Gastroesophageal sphincter (tissue), 4 donors: ENCODE measurements around the gene PCDH15. TPM values are rescaled to one million over a fixed set of nuclear protein-coding genes. Genes with fewer than 3 reads are reported as not detected.

Experiments used
- ATAC-seq: fragments of 150-250 bp; one replicate; pipeline ENCODE4 v1.9.1; 2016; ENCODE audit warnings: mild to moderate bottlenecking, moderate library complexity
- H3K27ac ChIP-seq, 4 donors: fragments of 200-600 bp; sonication (generic) in 3 of 4; 1 replicate in 3 of 4; 2 replicates in 1 of 4; pipeline ENCODE4 v1.5.1; 2016 to 2019
- H3K27me3 ChIP-seq: fragments of 200-600 bp; sonication (generic); one replicate; pipeline ENCODE4 v1.5.1; 2019
- H3K36me3 ChIP-seq, 2 donors: fragments of 200-600 bp; sonication (generic); one replicate each; pipeline ENCODE4 v1.5.1; 2019; ENCODE audit warnings: control low read depth in 1 of 2
- H3K4me1 ChIP-seq, 3 donors: fragments of 200-600 bp; sonication (generic); 1 replicate in 2 of 3; 2 replicates in 1 of 3; pipeline ENCODE4 v1.5.1; 2016 to 2019; ENCODE audit warnings: control low read depth in 2 of 3
- H3K4me3 ChIP-seq, 2 donors: fragments of 200-600 bp; sonication (generic); one replicate each; pipeline ENCODE4 v1.5.1; 2019; ENCODE audit warnings: mild to moderate bottlenecking in 1 of 2, moderate library complexity in 1 of 2
- H3K9me3 ChIP-seq, 3 donors: fragments of 200-600 bp; sonication (generic); one replicate each; pipeline ENCODE4 v1.5.1; 2017 to 2019; ENCODE audit warnings: control low read depth in 2 of 3
- CTCF ChIP-seq, 4 experiments: fragments of 200-600 bp in 2 of 4; fragments of 450-650 bp in 2 of 4; sonication (generic) in 1 of 4; IDR thresholded peaks; one replicate each; pipeline ENCODE4 v1.5.1; 2017 to 2019; ENCODE audit warnings: antibody characterized with exemption in 4 of 4, mild to moderate bottlenecking in 2 of 4, moderate library complexity in 2 of 4
- EP300 ChIP-seq: sonication (generic); formaldehyde crosslinking; IDR thresholded peaks from one replicate; pipeline ENCODE4 v1.6.1; 2017; ENCODE audit warnings: antibody characterized with exemption, mild to moderate bottlenecking
- POLR2A ChIP-seq, 2 donors: fragments of 450-650 bp; IDR thresholded peaks; one replicate each; pipeline ENCODE4 v1.6.1; 2017; ENCODE audit warnings: antibody characterized with exemption in 2 of 2, mild to moderate bottlenecking in 2 of 2, moderate library complexity in 1 of 2
- POLR2AphosphoS5 ChIP-seq: sonication (generic); formaldehyde crosslinking; IDR thresholded peaks from one replicate; pipeline ENCODE4 v1.6.1; 2017; ENCODE audit warnings: antibody characterized with exemption
- WGBS, 2 donors: methylation state at CpG; one replicate each; pipeline ENCODE4 v1.1.5; 2018; ENCODE audit warnings: low coverage in 1 of 2; 5-methylcytosine and 5-hydroxymethylcytosine counted together
- total RNA-seq, 4 donors: library from RNA; depleted of rRNA; stranded (reverse); fragments of >200 nt; gene quantifications; one replicate each; pipeline ENCODE4 v1.1.0, GENCODE V29; 2016

Gene PCDH15
- total RNA-seq, 4 donors from 2014 or later, result 0.10 to 0.50 (median 0.27) TPM; not detected in 1

GRCh38 chr10:54477738-54478137 lies 323.3 kb downstream of the PCDH15 start:
- H3K9me3 ChIP-seq, result no peaks in the 10 kb centered on the region
- TF ChIP-seq POLR2A (IDR thresholded peaks at IDR 0.05) (no peak), EP300 (no peak), CTCF (IDR thresholded peaks at IDR 0.05) (no peak), POLR2AphosphoS5 (no peak)
- no peak for ATAC-seq
- no peak overlapping the region for H3K27ac ChIP-seq
- no peaks in the 10 kb centered on the region for H3K4me1 ChIP-seq
- no peaks in the 10 kb centered on the region for H3K27me3 ChIP-seq
- H3K4me3 ChIP-seq, result no peak overlapping the region
- 84 to 93% methylated on average over 2 of the region's 4 CpGs for WGBS, 2 donors
- no peaks in the 10 kb centered on the region for H3K36me3 ChIP-seq

- no peaks in the 10 kb centered on the region for H3K4me1 ChIP-seq
- H3K36me3 ChIP-seq, result no peaks in the 10 kb centered on the region
- TF ChIP-seq POLR2AphosphoS5 (no peak), EP300 (no peak), CTCF (IDR thresholded peaks at IDR 0.05) (no peak), POLR2A (IDR thresholded peaks at IDR 0.05) (no peak)
- H3K9me3 ChIP-seq, result no peaks in the 10 kb centered on the region
- no peak overlapping the region for H3K4me3 ChIP-seq
- H3K27ac ChIP-seq, result no peak overlapping the region
- H3K27me3 ChIP-seq, result no peaks in the 10 kb centered on the region
- ATAC-seq, result no peak
- WGBS, 2 donors, result no CpG with 5 or more reads among the region's 1 CpG
Measured at GRCh38 chr10:54470324-54470631, 330.8 kb downstream of the PCDH15 start.

- no peak for ATAC-seq
- Histone ChIP-seq H3K27ac (no peak overlapping the region), H3K36me3 (no peaks in the 10 kb centered on the region), H3K4me1 (no peaks in the 10 kb centered on the region), H3K4me3 (no peak overlapping the region), H3K9me3 (no peaks in the 10 kb centered on the region), H3K27me3 (no peaks in the 10 kb centered on the region)
- WGBS, 2 donors, result 44 to 80% methylated on average over 2 of the region's 8 CpGs
- TF ChIP-seq EP300 (no peak), POLR2AphosphoS5 (no peak), POLR2A (IDR thresholded peaks at IDR 0.05) (no peak), CTCF (IDR thresholded peaks at IDR 0.05) (no peak)
Measured at GRCh38 chr10:54469587-54470323, 331.3 kb downstream of the PCDH15 start.

- ATAC-seq, result no peak
- Histone ChIP-seq H3K27ac (no peak overlapping the region), H3K4me1 (no peaks in the 10 kb centered on the region), H3K27me3 (no peaks in the 10 kb centered on the region), H3K36me3 (no peaks in the 10 kb centered on the region), H3K9me3 (no peaks in the 10 kb centered on the region), H3K4me3 (no peak overlapping the region)
- 71 to 73% methylated on average over 1 of the region's 1 CpG for WGBS, 2 donors
- TF ChIP-seq POLR2AphosphoS5, result no peak
- TF ChIP-seq POLR2A (IDR thresholded peaks at IDR 0.05), result no peak
- TF ChIP-seq CTCF (IDR thresholded peaks at IDR 0.05), result no peak
- no peak for TF ChIP-seq EP300
Measured at GRCh38 chr10:54454271-54454670, 346.8 kb downstream of the PCDH15 start.

GRCh38 chr10:54449056-54449455 lies 352.0 kb downstream of the PCDH15 start:
- ATAC-seq, result no peak
- Histone ChIP-seq H3K4me1 (no peaks in the 10 kb centered on the region), H3K9me3 (no peaks in the 10 kb centered on the region), H3K27me3 (no peaks in the 10 kb centered on the region), H3K36me3 (no peaks in the 10 kb centered on the region), H3K27ac (no peak overlapping the region), H3K4me3 (no peak overlapping the region)
- no peak for TF ChIP-seq CTCF (IDR thresholded peaks at IDR 0.05)
- no peak for TF ChIP-seq POLR2AphosphoS5
- no peak for TF ChIP-seq POLR2A (IDR thresholded peaks at IDR 0.05)
- no peak for TF ChIP-seq EP300
- 71 to 100% methylated on average over 1 of the region's 1 CpG for WGBS, 2 donors
